GM21717 (cell line): ENCODE measurements around the gene ANO8.

ENCODE experiments used
- ATAC-seq: cut with Tn5 transposase; IDR thresholded peaks from one replicate; pipeline ENCODE4 v1.9.1; 2021; ENCODE audit warnings: mild to moderate bottlenecking, moderate library complexity; ENCODE audit not compliant: unreplicated experiment

Gene ANO8

DNA sequence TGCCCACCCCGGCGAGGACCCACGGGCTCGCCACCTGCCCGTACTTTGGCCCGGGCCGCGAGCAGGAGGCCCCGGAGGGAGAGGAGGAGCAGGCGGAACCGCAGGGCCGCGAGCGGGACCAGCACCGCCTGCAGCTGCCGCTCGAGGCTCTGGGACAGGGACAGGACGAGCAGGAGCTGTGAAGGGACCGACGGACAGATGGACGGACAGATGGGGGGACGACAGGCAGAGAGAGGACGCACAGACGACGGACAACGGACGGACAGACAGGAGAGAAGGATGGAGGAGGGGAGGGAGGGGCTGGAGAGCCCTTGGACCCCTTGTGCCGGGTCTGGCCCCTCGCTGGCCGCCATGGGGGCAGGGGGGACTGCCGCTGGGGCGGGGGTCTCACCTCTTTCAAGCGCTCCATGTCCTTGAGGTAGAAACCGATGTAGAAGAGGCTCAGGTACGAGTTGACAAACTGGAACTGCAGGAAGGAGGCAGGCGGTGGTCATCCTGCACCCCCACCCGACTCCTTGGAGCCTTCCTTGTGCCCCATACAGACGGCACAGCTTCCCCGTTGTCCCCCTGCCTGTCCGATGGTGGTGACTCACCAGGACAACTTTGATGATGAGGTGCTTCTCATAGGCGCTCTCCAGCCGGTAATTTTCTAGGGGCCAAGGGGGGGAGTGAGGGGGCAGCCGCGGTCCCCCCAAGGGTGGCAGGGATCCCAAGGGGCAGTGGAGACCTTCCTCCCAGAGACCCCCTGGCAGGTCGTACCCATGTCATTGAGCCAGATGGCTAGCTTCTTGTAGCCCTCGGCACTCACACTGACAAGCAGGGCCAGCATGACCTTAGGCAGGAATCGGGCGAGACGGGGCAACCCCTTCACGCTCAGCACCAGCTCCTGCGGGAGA lies 5.0 kb downstream of the ANO8 start:
- no peak for ATAC-seq

DNA sequence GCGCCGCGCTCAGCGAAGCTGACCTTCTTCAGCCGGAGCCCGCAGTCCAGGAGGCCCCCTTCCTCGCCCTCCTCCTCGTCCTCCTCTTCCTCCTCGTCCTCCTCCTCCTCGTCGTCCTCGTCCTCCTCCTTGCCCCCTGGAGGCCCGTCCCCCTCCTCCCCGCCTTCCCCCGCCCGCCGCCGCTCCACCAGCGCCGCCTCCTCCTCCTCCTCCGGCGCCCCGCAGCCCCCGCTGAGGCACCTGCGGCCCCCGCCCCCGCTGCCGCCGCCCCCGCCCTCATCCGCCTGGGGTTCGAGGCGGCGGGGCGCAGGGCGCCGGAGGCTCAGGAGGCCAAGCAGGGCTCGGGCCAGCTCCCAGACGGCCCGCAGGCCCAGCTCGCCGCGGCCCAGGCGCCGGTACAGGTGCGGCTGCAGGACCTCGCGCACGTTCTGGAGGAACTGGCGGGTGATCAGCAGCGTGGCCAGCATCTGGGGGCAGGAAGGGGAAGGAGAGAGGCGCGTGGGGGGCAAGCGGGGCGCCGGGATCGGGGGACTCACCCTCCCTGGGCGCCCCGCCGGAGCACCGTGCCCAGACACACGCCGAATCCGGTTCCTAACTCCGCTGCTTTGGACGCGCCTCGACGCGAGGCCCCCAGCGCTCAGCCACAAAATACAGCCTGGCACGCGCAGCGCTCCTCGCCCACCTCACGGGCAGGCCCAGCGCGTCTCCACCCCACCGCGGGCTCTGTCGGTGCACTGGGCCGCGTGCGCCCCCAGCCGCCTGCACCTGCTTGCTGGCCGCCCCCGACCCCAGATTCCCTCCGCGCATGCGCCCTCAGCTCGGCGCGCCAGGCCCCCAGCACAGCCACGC lies 5.9 kb downstream of the ANO8 start:
- no peak for ATAC-seq

DNA sequence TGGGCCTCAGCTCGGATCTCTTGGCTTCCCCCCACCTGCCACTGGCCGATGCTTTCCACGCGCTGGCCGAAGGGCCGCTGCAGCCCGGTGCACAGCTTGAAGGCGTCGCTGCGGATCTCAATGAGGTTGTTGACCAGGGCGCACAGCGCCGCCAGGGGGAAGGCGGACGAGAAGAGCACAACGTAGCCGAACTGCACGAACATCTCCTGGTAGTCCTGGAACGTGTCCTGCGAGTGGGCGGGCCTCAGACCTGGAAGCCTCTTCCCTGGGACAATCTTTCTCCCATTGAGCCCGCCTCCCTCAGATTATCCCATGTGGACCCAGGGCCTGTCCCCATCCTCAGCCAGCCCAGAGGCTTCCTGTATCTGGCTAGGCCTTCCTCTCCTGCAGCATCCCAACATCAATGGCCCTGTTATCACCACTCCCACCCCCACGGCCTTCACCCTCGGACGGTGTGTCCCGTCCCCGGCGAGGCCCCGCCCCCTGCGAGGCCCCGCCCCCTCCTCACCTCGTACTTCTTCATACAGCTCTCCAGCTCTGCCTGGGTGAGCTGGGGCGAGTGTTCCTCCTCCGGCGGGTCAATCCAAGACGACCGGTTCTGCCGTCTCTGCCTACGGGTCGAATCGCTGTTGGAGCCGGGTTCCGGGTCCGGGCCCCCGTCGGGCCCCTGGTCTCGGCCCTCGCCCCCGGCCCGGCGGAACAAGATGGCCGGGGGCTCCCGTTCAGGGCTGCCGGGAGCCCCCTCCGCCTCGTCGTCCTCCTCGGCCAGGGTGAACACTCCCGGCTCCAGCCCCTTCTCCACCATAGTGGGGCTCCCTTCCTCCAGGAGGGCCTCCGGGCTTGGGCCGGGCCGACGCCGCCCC lies 6.8 kb downstream of the ANO8 start:
- no peak for ATAC-seq

DNA sequence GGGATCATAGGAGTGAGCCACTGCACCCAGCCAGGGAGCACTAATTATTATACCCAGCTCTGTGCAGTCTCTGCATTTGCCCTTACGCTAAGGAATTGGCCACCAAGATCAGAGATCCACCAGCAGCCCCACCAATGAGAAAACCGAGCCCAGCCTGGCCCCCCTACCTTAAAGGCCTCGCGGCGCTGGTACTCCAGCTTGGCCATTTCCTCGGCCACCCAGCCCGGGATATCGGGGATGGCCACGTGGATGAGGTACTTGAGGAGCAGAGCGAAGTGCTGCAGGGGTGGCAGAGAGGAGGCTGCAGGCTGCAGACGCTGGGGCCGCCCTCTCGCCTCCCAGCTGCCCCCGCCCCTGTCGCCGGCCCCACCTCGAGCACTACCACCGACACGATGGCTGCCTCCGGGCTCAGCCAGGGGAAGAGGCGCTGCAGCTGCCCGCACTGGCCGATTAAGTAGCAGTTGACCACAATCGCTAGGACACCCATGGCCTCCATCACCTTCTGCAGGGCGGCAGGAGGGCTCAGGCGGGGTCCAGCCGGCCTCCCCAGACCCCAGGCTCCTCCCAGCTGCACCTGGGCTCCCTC lies 7.5 kb downstream of the ANO8 start:
- ATAC-seq, result no peak

DNA sequence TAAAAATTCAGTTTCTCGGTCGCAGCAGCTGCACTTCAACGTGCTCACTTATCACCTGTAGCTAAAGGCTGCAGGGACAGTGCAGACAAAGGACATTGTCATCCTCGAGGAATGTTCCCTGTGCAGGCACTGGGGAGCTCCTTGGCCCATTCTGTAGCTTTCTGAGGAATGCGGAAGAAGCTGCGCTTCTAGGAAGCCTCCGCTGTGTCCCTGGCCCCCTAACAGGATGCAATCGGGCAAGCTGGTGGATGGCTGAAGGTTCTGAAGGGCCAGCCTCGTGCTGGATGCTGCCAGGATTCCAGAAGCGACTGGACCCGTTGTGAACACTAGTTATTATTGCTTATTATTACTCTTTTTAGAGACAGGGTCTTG lies 8.1 kb downstream of the ANO8 start:
- ATAC-seq, result no peak

DNA sequence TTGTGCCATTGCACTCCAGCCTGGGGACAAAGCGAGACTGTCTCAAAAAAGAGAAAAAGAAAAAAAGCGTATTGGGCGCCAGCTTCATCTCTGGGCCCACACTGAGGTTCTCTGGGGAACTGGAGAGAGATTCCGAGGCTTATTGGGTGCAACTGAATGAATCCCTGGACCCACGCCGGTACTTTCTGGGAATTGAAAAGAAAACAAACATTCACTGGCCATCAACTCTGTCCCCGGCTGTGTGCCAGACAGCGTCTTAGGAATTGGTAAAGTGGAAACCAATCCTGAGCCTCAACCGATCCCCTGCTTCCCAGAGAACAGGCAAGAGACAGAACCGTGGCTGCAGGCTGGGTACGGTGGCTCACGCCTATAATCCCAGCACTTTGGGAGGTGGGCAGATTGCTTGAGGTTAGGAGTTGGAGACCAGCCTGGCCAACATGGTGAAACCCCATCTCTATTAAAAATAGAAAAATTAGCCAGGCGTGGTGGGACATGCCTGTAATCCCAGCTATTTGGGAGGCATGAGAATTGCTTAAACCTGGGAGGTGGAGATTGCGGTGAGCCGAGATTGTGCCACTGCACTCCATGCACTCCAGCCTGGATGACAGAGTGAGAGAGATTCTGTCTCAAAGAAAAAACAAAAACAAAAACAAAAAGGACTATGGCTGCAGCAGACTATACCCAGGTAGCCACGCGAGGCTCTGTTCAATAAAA lies 8.6 kb downstream of the ANO8 start:
- ATAC-seq, result no peak

DNA sequence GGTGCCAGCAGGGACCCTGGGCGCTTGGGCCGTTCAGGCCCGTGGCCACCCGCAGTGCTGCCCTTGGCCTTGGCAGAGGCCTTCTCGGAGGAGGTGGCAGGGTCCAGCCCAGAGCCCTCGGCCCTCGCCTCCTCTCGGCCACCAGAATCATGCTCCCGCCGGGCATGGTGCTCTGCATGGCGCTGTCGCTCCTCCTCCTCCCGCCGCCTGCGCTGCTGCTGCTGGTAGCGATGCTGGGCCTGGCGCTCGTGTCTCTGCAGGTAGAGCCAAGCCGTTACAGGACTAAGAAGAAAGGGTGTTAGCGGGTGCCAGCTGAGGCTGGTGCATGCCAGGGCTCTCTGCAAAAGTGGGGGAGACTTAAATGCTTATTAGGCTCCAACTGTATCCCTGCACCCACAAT lies 9.5 kb downstream of the ANO8 start:
- ATAC-seq, result no peak

DNA sequence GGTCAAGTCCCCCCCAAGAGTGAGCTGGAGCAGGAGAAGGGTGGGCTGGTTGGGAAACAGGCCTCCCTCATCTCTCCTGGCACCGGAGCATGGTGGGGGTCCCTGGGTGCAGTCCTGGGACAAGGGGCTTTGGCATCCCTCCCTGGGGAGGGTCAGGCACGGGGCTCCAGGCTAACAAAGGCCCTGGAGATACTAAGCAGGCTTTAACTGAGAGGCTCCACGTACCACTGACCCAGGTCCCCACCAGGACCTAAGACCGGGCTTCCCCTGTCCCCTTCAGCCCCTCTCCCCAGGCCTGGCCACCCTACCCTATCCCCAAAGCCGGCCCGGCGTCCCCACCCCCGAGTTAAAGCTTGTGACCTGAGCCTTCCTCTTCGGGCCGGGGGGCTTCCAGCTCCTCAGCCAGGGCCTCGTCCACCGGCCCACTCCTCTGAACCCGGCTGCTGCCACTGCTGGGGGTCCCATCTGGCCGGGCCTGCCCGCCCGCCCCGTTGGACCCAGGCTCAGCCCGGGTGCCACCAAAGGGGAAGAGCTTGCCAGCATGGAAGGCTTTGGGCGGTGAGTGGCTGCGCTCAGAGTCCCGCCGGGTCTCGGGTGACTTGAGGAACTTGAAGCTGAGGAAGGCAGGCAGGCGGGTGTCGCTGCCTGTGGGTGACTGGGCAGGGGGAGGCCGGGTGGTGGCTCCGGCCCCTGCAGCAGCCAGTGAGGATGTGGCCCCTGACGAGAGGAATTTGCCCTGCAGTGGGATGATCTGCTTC lies 10.1 kb downstream of the ANO8 start:
- no peak for ATAC-seq

DNA sequence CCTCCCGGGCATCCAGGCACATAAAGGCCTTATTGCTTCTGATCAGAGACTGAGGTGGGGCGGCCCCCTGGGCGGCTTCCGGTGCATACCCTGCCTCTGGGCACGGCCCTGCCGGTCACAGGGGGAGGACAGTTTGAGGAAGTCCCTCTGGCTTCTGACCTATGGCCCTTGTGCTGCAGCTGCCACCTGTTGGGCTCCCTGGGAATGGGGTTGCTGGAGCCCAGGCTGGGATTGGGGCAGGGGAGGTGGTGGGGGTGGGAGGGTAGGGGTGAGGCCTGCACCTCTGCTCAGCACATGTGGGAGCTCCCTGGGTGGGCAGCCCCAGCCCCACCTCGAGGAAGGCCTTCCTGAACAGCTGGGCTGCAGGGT lies 10.7 kb downstream of the ANO8 start:
- ATAC-seq, result no peak

DNA sequence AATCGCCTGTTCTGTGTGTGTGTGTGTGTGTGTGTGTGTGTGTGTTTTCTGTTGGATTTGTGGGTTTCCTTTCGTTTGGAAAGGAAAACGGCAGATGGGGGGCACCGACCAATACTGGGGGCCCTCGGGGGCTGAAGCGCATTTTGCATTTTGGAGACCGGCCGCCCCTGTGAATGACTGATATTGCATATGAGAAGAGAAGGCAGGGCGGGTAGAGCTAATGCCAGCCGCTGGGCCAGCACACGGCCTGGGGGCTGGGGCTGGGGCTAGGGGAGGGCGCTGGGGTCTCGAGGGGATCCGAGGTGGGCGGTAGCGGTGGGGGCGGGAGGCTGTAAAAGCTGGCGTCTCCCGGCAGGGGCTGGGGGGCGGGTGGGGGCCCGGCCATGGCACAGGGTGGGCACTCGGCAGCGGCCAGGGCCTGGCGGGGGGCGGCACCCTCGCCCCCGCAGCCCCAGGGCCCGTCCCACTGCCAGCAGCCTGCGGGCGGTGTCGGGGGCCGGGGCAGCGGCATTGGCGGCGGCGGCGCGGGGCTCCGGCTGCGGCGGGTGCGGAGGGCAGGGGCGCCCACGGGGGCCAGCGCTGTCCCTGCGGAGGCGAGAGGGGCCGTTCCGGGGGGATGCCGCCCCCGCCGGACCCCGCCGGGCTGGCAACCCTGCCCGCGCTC lies 11.2 kb downstream of the ANO8 start:
- no peak for ATAC-seq

DNA sequence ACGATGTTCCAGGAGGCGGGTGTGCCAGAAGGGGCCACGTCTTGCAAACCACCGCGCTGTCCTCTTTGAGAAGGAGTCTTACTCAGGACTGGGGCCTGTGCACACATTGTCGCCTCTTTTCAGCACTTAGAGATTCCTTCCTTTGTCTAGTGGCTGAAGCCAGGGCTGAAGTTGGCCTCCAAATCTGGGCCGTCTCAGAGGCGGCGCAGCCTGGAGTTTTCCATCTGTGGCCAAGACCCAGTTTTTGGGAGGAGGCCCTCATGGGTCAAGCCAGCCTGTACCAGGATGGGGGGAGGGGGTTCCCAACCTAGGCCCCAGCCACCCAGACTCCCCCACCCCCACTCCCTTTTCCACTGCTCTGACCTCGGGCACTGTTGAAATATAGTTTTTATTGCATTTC lies 11.8 kb downstream of the ANO8 start:
- no peak for ATAC-seq

DNA sequence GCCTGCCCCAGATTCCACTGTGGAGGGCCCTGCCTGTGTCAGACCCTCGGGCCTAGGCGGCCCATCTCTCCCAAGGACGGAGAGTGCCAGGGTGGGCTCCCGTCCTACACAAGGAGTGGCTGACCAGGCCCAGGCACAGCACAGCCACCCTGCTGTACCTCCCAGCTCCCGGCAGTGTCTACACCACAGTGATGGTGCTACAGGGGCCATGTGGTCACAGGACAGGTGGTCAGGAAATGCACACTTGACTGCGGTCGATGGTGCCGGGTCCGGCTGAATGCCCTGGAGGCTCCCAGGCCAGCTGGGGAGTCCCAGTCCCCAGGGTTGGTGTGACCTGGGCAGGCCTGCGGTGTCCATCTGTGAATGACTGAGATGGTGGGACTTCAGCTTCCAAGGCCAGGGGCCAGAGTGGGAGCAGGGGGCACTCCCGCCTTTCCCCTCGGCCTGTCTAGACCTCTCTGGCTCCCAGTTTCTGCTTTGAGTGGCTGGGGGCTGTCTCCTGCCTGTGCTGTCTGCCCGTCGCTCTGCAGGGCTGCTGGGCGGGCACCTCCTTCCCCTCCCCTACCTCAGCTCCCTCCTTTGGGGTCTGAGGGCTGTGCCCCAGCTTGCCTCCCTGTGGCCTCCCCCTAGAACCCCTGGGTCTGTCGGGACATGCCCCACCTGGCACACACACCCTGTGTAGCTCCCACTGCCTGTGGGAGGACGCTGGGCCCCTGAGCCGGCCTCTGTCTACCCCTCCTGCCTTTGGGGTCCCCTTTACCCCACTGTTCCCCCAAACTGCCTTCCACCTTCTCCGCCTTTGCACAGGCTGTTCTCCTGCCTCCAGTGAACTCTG lies 12.8 kb downstream of the ANO8 start:
- no peak for ATAC-seq

DNA sequence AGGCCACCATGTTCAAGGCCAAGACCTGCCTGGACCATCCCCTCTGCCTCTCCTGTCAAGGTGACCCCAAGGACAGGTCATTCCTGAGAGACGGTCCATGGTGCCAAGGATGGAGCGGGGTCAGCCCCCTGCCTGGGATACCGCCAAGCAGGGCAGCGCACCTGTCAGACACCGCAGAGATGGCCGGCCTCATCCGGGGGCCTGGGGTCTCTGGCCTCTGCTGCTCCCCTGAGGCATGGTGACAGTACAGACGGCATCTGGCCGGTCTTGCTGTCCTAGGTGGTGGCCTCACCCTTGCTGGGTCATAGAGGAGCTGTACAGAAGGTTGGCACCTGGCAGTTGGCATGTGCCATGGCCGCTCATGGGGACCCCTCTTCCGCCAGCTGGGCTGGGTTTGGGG lies 14.2 kb downstream of the ANO8 start:
- ATAC-seq, result no peak

DNA sequence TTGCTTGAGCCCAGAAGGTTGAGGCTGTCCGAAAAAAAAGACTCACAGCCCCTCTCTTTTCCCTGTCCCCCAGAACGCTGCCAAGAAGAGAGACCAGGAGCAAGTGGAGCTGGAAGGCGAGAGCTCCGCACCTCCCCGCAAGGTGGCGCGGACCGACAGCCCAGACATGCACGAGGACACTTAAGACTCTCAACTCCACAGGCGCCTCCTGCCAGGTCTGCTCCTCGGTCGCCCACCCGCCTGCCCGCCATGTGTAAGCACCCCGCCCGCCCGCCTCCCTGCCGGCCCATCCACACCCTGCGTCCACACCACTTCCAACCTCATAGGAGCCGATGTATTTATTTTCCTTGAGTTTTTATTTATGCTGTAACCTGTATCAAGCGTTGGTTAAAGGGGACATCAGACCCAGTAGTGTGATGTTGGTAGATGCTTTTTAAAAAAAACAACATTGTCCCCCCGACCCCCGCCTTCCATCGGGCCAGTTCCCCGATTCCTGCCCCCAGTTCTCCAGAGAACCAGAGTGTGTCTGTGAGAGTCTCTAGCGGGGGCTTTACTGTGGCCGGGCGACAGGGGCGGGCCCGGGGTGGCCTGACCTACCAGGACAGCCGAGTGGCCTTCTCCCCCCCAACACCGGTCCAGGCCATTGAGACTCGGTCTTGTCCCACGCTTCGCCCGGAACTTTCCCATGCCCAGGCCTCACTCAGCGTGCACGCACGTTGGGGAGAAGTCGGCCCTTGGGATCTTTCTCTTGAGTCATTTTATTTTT lies 15.0 kb downstream of the ANO8 start:
- no peak for ATAC-seq

DNA sequence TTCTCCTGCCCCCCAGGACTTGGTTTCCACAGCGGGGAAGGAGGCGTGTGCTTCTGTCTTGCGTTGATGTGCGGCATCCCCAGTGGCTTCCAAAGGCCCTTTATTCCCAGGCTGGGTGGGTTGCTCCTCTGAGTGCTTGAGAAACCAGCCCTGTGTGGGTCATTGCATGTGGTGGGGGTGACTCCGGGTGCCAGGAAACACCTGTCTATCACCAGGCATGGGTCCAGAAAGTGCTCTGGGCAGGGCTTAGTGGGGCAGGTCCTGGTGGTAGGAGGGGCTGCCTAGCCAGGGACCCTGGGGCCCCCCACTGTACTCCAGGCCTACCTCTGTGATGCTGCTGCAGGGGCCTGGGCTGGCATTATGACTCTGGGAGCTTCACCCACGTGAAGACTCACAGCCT lies 15.7 kb downstream of the ANO8 start:
- no peak for ATAC-seq

DNA sequence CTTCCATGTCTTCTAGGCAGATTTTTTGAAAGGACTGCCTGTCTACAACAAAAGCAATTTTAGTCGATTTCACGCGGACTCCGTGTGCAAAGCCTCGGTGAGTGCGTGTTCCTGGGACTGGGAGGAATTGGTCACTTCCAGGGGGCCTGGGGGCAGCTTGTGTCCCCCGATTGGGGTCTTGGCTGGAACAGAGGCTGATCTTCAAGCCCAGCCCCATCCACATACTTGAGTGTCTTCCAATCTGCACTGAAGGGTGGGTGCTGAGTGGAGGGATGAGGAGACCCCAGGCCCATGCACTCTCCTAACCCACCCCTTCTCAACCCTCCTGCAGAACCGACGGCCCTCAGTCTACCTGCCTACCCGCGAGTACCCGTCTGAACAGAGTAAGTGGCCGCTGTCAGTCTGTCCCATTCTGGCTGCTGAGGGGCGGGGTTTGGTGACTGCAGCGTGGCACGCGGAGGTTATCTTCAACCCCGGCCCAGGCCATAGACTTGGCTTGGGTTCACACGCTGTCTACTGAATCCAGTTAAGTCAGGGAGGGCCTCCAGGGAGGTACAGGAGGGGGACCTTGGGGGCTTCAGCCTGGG lies 20.6 kb downstream of the ANO8 start:
- ATAC-seq, result no peak
